GM12878 (cell line): ENCODE data around the gene NECAB3. TPM values are rescaled to one million over a fixed set of nuclear protein-coding genes. Genes with fewer than 3 reads are reported as not detected.

Experiments used
- ATF2 ChIP-seq: IDR thresholded peaks from 2 replicates; pipeline ENCODE4 v1.6.1; 2012; ENCODE audit warnings: low read length, inconsistent platforms
- CBX5 ChIP-seq: sonication (generic); IDR thresholded peaks from 2 replicates; pipeline ENCODE4 v1.6.1; 2016; ENCODE audit warnings: low read depth, moderate library complexity, mild to moderate bottlenecking, inconsistent platforms
- CEBPB ChIP-seq, 2 experiments: fragments of 150-350 bp in 1 of 2; IDR thresholded peaks; 2 replicates each; pipeline ENCODE4 v1.6.1; 2012 to 2014; ENCODE audit warnings: low read depth in 2 of 2, low read length in 2 of 2, borderline replicate concordance in 1 of 2, inconsistent platforms in 1 of 2
- CREB1 ChIP-seq: IDR thresholded peaks from 2 replicates; pipeline ENCODE4 v1.6.1; 2012; ENCODE audit warnings: low read depth, mild to moderate bottlenecking, inconsistent platforms
- E2F4 ChIP-seq: IDR thresholded peaks from 2 replicates; pipeline ENCODE4 v1.6.1; 2012; ENCODE audit warnings: low read depth, low read length, improper control_type of control experiment
- EGR1 ChIP-seq, 2 experiments: IDR thresholded peaks; 1 replicate in 1 of 2; 2 replicates in 1 of 2; pipeline ENCODE4 v1.6.1; 2011 to 2012; ENCODE audit warnings: low read depth in 2 of 2, low read length in 2 of 2, borderline replicate concordance in 1 of 2, mild to moderate bottlenecking in 1 of 2, moderate library complexity in 1 of 2
- HDAC2 ChIP-seq: fragments of 200-600 bp; sonication (generic); IDR thresholded peaks from 2 replicates; pipeline ENCODE4 v1.6.1; 2017
- LARP7 ChIP-seq: fragments of 450-650 bp; IDR thresholded peaks from 2 replicates; pipeline ENCODE4 v1.6.1; 2017; ENCODE audit warnings: mild to moderate bottlenecking
- NBN ChIP-seq: fragments of 450-650 bp; IDR thresholded peaks from 2 replicates; pipeline ENCODE4 v1.6.1; 2016
- RCOR1 ChIP-seq: conservative IDR thresholded peaks from 2 replicates; pipeline ENCODE4 v1.6.1; 2012; ENCODE audit warnings: low read depth, low read length, improper control_type of control experiment
- RELA ChIP-seq: fragments of 450-650 bp; IDR thresholded peaks from 2 replicates; pipeline ENCODE4 v1.8.0; 2014; ENCODE audit warnings: borderline replicate concordance; ENCODE audit not compliant: partially characterized antibody
- SIN3A ChIP-seq: IDR thresholded peaks from 2 replicates; pipeline ENCODE4 v1.6.1; 2012; ENCODE audit warnings: low read depth, low read length, improper control_type of control experiment
- SIX5 ChIP-seq: IDR thresholded peaks from 2 replicates; pipeline ENCODE4 v1.6.1; 2011; ENCODE audit warnings: mild to moderate bottlenecking, low read depth, low read length, moderate library complexity; ENCODE audit not compliant: severe bottlenecking
- SMARCA5 ChIP-seq: fragments of 450-650 bp; IDR thresholded peaks from 2 replicates; pipeline ENCODE4 v1.6.1; 2017; ENCODE audit warnings: mild to moderate bottlenecking
- SREBF1 ChIP-seq: IDR thresholded peaks from 2 replicates; pipeline ENCODE4 v1.6.1; 2012; ENCODE audit warnings: mild to moderate bottlenecking, low read length
- STAT1 ChIP-seq: fragments of 450-650 bp; conservative IDR thresholded peaks from 2 replicates; pipeline ENCODE4 v1.6.1; 2014; ENCODE audit warnings: antibody characterized with exemption, mild to moderate bottlenecking
- ZNF207 ChIP-seq: fragments of 450-650 bp; IDR thresholded peaks from 2 replicates; pipeline ENCODE4 v1.6.1; 2014; ENCODE audit warnings: antibody characterized with exemption, mild to moderate bottlenecking, borderline replicate concordance
- ZNF24 ChIP-seq: fragments of 450-650 bp; IDR thresholded peaks from 2 replicates; pipeline ENCODE4 v1.6.1; 2017; ENCODE audit warnings: antibody characterized with exemption, mild to moderate bottlenecking
- polyA plus RNA-seq, 11 experiments: library from polyadenylated mRNA; depleted of rRNA in 4 of 11; unstranded in 6 of 11; stranded (reverse) in 5 of 11; fragments of >200 nt; fragmentation: Nextera tagmentation in 4 of 11; fragmentation: Illumina TruSeq in 1 of 11; extraction: Ambion mirVana in 4 of 11; extraction: Trizol in 1 of 11; gene quantifications; 1 replicate in 1 of 11; 2 replicates in 10 of 11; pipeline versions ENCODE4 v1.2.1 to v1.2.3, GENCODE V29; 2011 to 2016; ENCODE audit warnings: inconsistent platforms in 2 of 11, missing spikeins in 2 of 11, low read depth in 1 of 11
- total RNA-seq, 4 experiments: library from RNA; depleted of rRNA in 3 of 4; stranded (reverse); fragments of >200 nt in 3 of 4; fragmentation: Illumina TruSeq in 1 of 4; extraction: Trizol in 1 of 4; gene quantifications; 2 replicates each; pipeline versions ENCODE4 v1.2.1 to v1.2.3, GENCODE V29; 2013 to 2021
- TF ChIP-seq, protein P1 (sequence below): fragments of 450-650 bp; IDR thresholded peaks from 2 replicates; pipeline ENCODE4 v1.6.1; 2018; ENCODE audit warnings: borderline replicate concordance, mild to moderate bottlenecking; ENCODE audit not compliant: partially characterized antibody
- TF ChIP-seq, protein P2 (sequence below): fragments of 450-650 bp; IDR thresholded peaks from 2 replicates; pipeline ENCODE4 v1.6.1; 2016; ENCODE audit warnings: mild to moderate bottlenecking
- TF ChIP-seq, protein P3 (sequence below): IDR thresholded peaks from 2 replicates; pipeline ENCODE4 v1.6.1; 2012; ENCODE audit warnings: low read depth, low read length, improper control_type of control experiment
- TF ChIP-seq, protein P4 (sequence below): fragments of 450-650 bp; IDR thresholded peaks from 2 replicates; pipeline ENCODE4 v1.6.1; 2014; ENCODE audit warnings: mild to moderate bottlenecking

NECAB3 gene
- total and polyA plus RNA-seq, 10 of the 15 experiments (the other 5 are each of a cell fraction or from before 2014, with no cell fraction given): 0.21 to 17.0 (median 7.2) TPM

GRCh38 chr20:33686100-33686983 lies 12.1 kb upstream of the NECAB3 start, which contains the start of gene E2F1 (continued):
- peak; percentile 94 for TF ChIP-seq SIN3A
- TF ChIP-seq EGR1 (IDR thresholded peaks at IDR 0.05; ENCODE audit: borderline replicate concordance in 1 of 2, low read depth in 2 of 2, low read length in 2 of 2): peak in 1 of 2 experiments; percentile 67; a peak in 1 of 3 replicates
- TF ChIP-seq SIX5: no peak
- TF ChIP-seq CREB1: peak; percentile 84
- TF ChIP-seq STAT1: no peak
- TF ChIP-seq CEBPB (IDR thresholded peaks at IDR 0.05; ENCODE audit: borderline replicate concordance in 1 of 2, low read depth in 2 of 2, low read length in 2 of 2): no peak
- peak; percentile 90 for TF ChIP-seq E2F4
- TF ChIP-seq, protein P1, sequence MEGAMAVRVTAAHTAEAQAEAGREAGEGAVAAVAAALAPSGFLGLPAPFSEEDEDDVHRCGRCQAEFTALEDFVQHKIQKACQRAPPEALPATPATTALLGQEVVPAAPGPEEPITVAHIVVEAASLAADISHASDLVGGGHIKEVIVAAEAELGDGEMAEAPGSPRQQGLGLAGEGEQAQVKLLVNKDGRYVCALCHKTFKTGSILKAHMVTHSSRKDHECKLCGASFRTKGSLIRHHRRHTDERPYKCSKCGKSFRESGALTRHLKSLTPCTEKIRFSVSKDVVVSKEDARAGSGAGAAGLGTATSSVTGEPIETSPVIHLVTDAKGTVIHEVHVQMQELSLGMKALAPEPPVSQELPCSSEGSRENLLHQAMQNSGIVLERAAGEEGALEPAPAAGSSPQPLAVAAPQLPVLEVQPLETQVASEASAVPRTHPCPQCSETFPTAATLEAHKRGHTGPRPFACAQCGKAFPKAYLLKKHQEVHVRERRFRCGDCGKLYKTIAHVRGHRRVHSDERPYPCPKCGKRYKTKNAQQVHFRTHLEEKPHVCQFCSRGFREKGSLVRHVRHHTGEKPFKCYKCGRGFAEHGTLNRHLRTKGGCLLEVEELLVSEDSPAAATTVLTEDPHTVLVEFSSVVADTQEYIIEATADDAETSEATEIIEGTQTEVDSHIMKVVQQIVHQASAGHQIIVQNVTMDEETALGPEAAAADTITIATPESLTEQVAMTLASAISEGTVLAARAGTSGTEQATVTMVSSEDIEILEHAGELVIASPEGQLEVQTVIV: no peak
- TF ChIP-seq, protein P2, sequence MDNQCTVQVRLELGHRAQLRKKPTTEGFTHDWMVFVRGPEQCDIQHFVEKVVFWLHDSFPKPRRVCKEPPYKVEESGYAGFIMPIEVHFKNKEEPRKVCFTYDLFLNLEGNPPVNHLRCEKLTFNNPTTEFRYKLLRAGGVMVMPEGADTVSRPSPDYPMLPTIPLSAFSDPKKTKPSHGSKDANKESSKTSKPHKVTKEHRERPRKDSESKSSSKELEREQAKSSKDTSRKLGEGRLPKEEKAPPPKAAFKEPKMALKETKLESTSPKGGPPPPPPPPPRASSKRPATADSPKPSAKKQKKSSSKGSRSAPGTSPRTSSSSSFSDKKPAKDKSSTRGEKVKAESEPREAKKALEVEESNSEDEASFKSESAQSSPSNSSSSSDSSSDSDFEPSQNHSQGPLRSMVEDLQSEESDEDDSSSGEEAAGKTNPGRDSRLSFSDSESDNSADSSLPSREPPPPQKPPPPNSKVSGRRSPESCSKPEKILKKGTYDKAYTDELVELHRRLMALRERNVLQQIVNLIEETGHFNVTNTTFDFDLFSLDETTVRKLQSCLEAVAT: no peak
- TF ChIP-seq ATF2: no peak
- no peak for TF ChIP-seq ZNF207
- peak; percentile 63; the same call in 1 of the 2 replicates for TF ChIP-seq LARP7
- no peak for TF ChIP-seq RELA
- TF ChIP-seq CBX5: no peak
- TF ChIP-seq RCOR1: no peak
- no peak for TF ChIP-seq SREBF1
- TF ChIP-seq, protein P3, sequence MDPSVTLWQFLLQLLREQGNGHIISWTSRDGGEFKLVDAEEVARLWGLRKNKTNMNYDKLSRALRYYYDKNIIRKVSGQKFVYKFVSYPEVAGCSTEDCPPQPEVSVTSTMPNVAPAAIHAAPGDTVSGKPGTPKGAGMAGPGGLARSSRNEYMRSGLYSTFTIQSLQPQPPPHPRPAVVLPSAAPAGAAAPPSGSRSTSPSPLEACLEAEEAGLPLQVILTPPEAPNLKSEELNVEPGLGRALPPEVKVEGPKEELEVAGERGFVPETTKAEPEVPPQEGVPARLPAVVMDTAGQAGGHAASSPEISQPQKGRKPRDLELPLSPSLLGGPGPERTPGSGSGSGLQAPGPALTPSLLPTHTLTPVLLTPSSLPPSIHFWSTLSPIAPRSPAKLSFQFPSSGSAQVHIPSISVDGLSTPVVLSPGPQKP: no peak
- TF ChIP-seq ZNF24: no peak
- TF ChIP-seq SMARCA5: no peak
- TF ChIP-seq HDAC2: no peak
- 0 out of 2 replicates have a peak, but pooled peaks have one; percentile 19 for TF ChIP-seq NBN
- TF ChIP-seq, protein P4, sequence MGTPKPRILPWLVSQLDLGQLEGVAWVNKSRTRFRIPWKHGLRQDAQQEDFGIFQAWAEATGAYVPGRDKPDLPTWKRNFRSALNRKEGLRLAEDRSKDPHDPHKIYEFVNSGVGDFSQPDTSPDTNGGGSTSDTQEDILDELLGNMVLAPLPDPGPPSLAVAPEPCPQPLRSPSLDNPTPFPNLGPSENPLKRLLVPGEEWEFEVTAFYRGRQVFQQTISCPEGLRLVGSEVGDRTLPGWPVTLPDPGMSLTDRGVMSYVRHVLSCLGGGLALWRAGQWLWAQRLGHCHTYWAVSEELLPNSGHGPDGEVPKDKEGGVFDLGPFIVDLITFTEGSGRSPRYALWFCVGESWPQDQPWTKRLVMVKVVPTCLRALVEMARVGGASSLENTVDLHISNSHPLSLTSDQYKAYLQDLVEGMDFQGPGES: peak; percentile 75
